Rectal smooth muscle tissue (tissue), 1 donor: ENCODE data around the gene CXCL5.
"Not testable (repeated sequence)": the region's sequence is repeated elsewhere in the genome, so short reads cannot be mapped to it uniquely, and the experiment has no call there.

Source experiments
- H3K27ac ChIP-seq: one replicate; pipeline ENCODE4 v1.7.0; 2013; ENCODE audit warnings: low read depth, low read length, inconsistent platforms
- H3K27me3 ChIP-seq: one replicate; pipeline ENCODE4 v1.7.0; 2013; ENCODE audit warnings: low read length; ENCODE audit not compliant: control insufficient read depth, insufficient read depth
- H3K36me3 ChIP-seq: one replicate; pipeline ENCODE4 v1.7.0; 2013; ENCODE audit warnings: low read length; ENCODE audit not compliant: control insufficient read depth, insufficient read depth
- H3K4me1 ChIP-seq: one replicate; pipeline ENCODE4 v1.7.0; 2013; ENCODE audit warnings: low read length; ENCODE audit not compliant: control insufficient read depth, insufficient read depth
- H3K4me3 ChIP-seq: one replicate; pipeline ENCODE4 v1.7.0; 2013; ENCODE audit warnings: low read length
- H3K9ac ChIP-seq: one replicate; pipeline ENCODE4 v1.7.0; 2013; ENCODE audit warnings: low read length

The CXCL5 gene

GRCh38 chr4:73984736-73985527 lies 13.5 kb downstream of the CXCL5 start:
- Histone ChIP-seq H3K4me3 (no peak overlapping the region), H3K27me3 (no peaks in the 10 kb centered on the region), H3K4me1 (no peaks in the 10 kb centered on the region), H3K9ac (no peak overlapping the region), H3K36me3 (no peaks in the 10 kb centered on the region), H3K27ac (no peak overlapping the region)

- H3K27ac ChIP-seq, H3K27me3 ChIP-seq, H3K4me1 ChIP-seq, H3K36me3 ChIP-seq, H3K9ac ChIP-seq, H3K4me3 ChIP-seq: not testable (repeated sequence)
These were observed 17.3 kb downstream of the CXCL5 start for GRCh38 chr4:73981175-73981574.

GRCh38 chr4:73979407-73979957 lies 19.0 kb downstream of the CXCL5 start:
- no peaks in the 10 kb centered on the region for H3K4me1 ChIP-seq
- H3K27me3 ChIP-seq = no peaks in the 10 kb centered on the region
- H3K4me3 ChIP-seq = no peak overlapping the region

GRCh38 chr4:73978886-73979285 lies 19.6 kb downstream of the CXCL5 start:
- H3K36me3 ChIP-seq = no peaks in the 10 kb centered on the region
- no peak overlapping the region for H3K27ac ChIP-seq
- no peaks in the 10 kb centered on the region for H3K4me1 ChIP-seq
- H3K9ac ChIP-seq = no peak overlapping the region
- H3K27me3 ChIP-seq = no peaks in the 10 kb centered on the region
- no peak overlapping the region for H3K4me3 ChIP-seq

More at GRCh38 chr4:73979407-73979957, 19.0 kb downstream of the CXCL5 start:
- no peak overlapping the region for H3K27ac ChIP-seq
- no peaks in the 10 kb centered on the region for H3K36me3 ChIP-seq
- no peak overlapping the region for H3K9ac ChIP-seq

GRCh38 chr4:73976716-73977115 lies 21.8 kb downstream of the CXCL5 start:
- Histone ChIP-seq H3K27ac (no peak overlapping the region), H3K4me3 (no peak overlapping the region), H3K9ac (no peak overlapping the region), H3K4me1 (no peaks in the 10 kb centered on the region), H3K27me3 (no peaks in the 10 kb centered on the region), H3K36me3 (no peaks in the 10 kb centered on the region)

GRCh38 chr4:73976217-73976616 lies 22.3 kb downstream of the CXCL5 start:
- H3K4me3 ChIP-seq = no peak overlapping the region

GRCh38 chr4:73974352-73974751 lies 24.1 kb downstream of the CXCL5 start:
- H3K4me1 ChIP-seq = no peaks in the 10 kb centered on the region
- H3K27ac ChIP-seq = no peak overlapping the region
- no peak overlapping the region for H3K9ac ChIP-seq
- no peaks in the 10 kb centered on the region for H3K36me3 ChIP-seq
- H3K27me3 ChIP-seq = no peaks in the 10 kb centered on the region
- H3K4me3 ChIP-seq = no peak overlapping the region

More at GRCh38 chr4:73976217-73976616, 22.3 kb downstream of the CXCL5 start:
- H3K9ac ChIP-seq = no peak overlapping the region
- no peaks in the 10 kb centered on the region for H3K27me3 ChIP-seq
- no peak overlapping the region for H3K27ac ChIP-seq
- H3K4me1 ChIP-seq = no peaks in the 10 kb centered on the region
- no peaks in the 10 kb centered on the region for H3K36me3 ChIP-seq

GRCh38 chr4:73970945-73971344 lies 27.5 kb downstream of the CXCL5 start:
- H3K27me3 ChIP-seq = no peaks in the 10 kb centered on the region
- no peak overlapping the region for H3K27ac ChIP-seq
- no peak overlapping the region for H3K4me3 ChIP-seq
- no peaks in the 10 kb centered on the region for H3K4me1 ChIP-seq
- H3K36me3 ChIP-seq = no peaks in the 10 kb centered on the region
- no peak overlapping the region for H3K9ac ChIP-seq

GRCh38 chr4:73970011-73970410 lies 28.5 kb downstream of the CXCL5 start:
- Histone ChIP-seq H3K27me3 (no peaks in the 10 kb centered on the region), H3K9ac (no peak overlapping the region), H3K4me1 (no peaks in the 10 kb centered on the region), H3K27ac (no peak overlapping the region), H3K36me3 (no peaks in the 10 kb centered on the region), H3K4me3 (no peak overlapping the region)

GRCh38 chr4:73967866-73968265 lies 30.6 kb downstream of the CXCL5 start:
- H3K4me1 ChIP-seq = no peaks in the 10 kb centered on the region
- no peak overlapping the region for H3K27ac ChIP-seq
- H3K36me3 ChIP-seq = no peaks in the 10 kb centered on the region
- no peak overlapping the region for H3K4me3 ChIP-seq
- H3K27me3 ChIP-seq = no peaks in the 10 kb centered on the region
- H3K9ac ChIP-seq = no peak overlapping the region

- no peaks in the 10 kb centered on the region for H3K4me1 ChIP-seq
- no peak overlapping the region for H3K4me3 ChIP-seq
- H3K27me3 ChIP-seq = no peaks in the 10 kb centered on the region
- no peaks in the 10 kb centered on the region for H3K36me3 ChIP-seq
- H3K27ac ChIP-seq = no peak overlapping the region
- no peak overlapping the region for H3K9ac ChIP-seq
These were observed 33.4 kb downstream of the CXCL5 start for GRCh38 chr4:73964862-73965611.

- H3K27ac ChIP-seq = no peak overlapping the region
- no peak overlapping the region for H3K4me3 ChIP-seq
- no peaks in the 10 kb centered on the region for H3K4me1 ChIP-seq
- H3K27me3 ChIP-seq = no peaks in the 10 kb centered on the region
- H3K9ac ChIP-seq = no peak overlapping the region
- H3K36me3 ChIP-seq = no peaks in the 10 kb centered on the region
These were observed 35.8 kb downstream of the CXCL5 start for GRCh38 chr4:73962724-73963123.
